Pancreas (tissue), 10 donors: ENCODE measurements around the gene DPY19L1. TPM values are rescaled to one million over a fixed set of nuclear protein-coding genes. Genes with fewer than 3 reads are reported as not detected.
"Not testable (repeated sequence)": the region's sequence is repeated elsewhere in the genome, so short reads cannot be mapped to it uniquely, and the experiment has no call there.

Source experiments
- ATAC-seq, 4 donors: fragments of 200-7000 bp; cut with Tn5 transposase; one replicate each; pipeline versions ENCODE4 v1.8.0 to v1.9.1; 2020; ENCODE audit warnings: mild to moderate bottlenecking in 4 of 4, moderate library complexity in 4 of 4
- DNase-seq, 6 donors: peaks; one replicate each; pipeline ENCODE4 v3.0.0-alpha.2; 2020
- FAIRE-seq: peaks from 2 replicates; lab custom pipeline; 2012; peaks lifted over from hg19 to GRCh38; lab: Jason Lieb, UNC
- H3K27ac ChIP-seq, 4 donors: fragments of 200-600 bp; sonication (generic); 1 replicate in 3 of 4; 2 replicates in 1 of 4; pipeline versions ENCODE4 v1.5.0 to v1.8.0; 2020
- H3K27me3 ChIP-seq, 4 donors: fragments of 200-600 bp; one replicate each; pipeline ENCODE4 v1.8.0; 2021
- H3K36me3 ChIP-seq, 3 donors: fragments of 200-600 bp; sonication (generic) in 1 of 3; one replicate each; pipeline versions ENCODE4 v1.5.0 to v1.8.0; 2020 to 2021
- H3K4me1 ChIP-seq, 3 donors: fragments of 200-600 bp; one replicate each; pipeline ENCODE4 v1.8.0; 2021
- H3K4me3 ChIP-seq, 4 donors: fragments of 200-600 bp; sonication (generic) in 2 of 4; one replicate each; pipeline versions ENCODE4 v1.5.0 to v1.8.0; 2020 to 2021
- H3K9me3 ChIP-seq, 4 donors: fragments of 200-600 bp; one replicate each; pipeline ENCODE4 v1.8.0; 2021
- CTCF ChIP-seq, 4 donors: fragments of 200-600 bp; sonication (generic) in 3 of 4; IDR thresholded peaks; one replicate each; pipeline versions ENCODE4 v1.5.0 to v1.8.0; 2021; ENCODE audit warnings: antibody characterized with exemption in 4 of 4
- WGBS, 2 donors: extraction: QIAGEN DNeasy Blood & Tissue Kit; methylation state at CpG; one replicate each; pipeline ENCODE4 v1.1.7; 2013; 5-methylcytosine and 5-hydroxymethylcytosine counted together
- intact Hi-C, 3 donors: fragments of 100-400 bp; cut with DNase I; formaldehyde crosslinking; loops; one replicate each; pipeline versions ENCODE4 v1.11.1 to v1.14.2; 2022
- microRNA-seq, 2 donors: library from miRNA; unstranded; fragments of <30 nt; microRNA quantifications; one replicate each; pipeline versions ENCODE4 to v1.1.0, GENCODE V29; 2019 to 2020
- polyA plus RNA-seq, 2 donors: library from polyadenylated mRNA; stranded (reverse); fragments of 200-250 nt; gene quantifications; one replicate each; pipeline ENCODE4 v1.2.3, GENCODE V29; 2013
- total RNA-seq, 6 donors: library from RNA; stranded (reverse); fragmentation: NEBNext Ultra II Directional in 4 of 6; extraction: Animal tissue kit (Norgen Biotek cat#: 25700) in 4 of 6; gene quantifications; one replicate each; pipeline versions ENCODE4 v1.2.1 to v1.2.4, GENCODE V29; 2021 to 2023
- donor health status: healthy with polysubstance abuse.
- donor health status: DM: no; HTN: no; CAD: no; lungs with moderate emphysema.
- donor health status: DM: no; HTN: no; CAD: no.
- donor health status: control.
- donor health status: control.
- donor health status: Bipolar disorder and iron deficiency.
- donor health status: DM: yes; HTN: yes; CAD: no.
- donor health status: DM: no; HTN: no; CAD: no.
- donor health status: DM: no; HTN: no; CAD: no.
- donor health status: DM: yes; HTN: yes; CAD: no.

Gene DPY19L1
- total and polyA plus RNA-seq, 8 donors: 1.6 to 12.9 (median 5.7) TPM

GRCh38 chr7:34879871-34880270 lies 157.4 kb downstream of the DPY19L1 start:
- FAIRE-seq: no peak

GRCh38 chr7:34878944-34879735 lies 158.1 kb downstream of the DPY19L1 start:
- not testable (repeated sequence) for FAIRE-seq

More at GRCh38 chr7:34879871-34880270, 157.4 kb downstream of the DPY19L1 start:
- 43 to 52% methylated on average over 2 of the region's 2 CpGs for WGBS, 2 donors
- ATAC-seq (no peak), DNase-seq (no peak)
- H3K4me3 ChIP-seq: no peak overlapping the region
- H3K36me3 ChIP-seq: no peaks in the 10 kb centered on the region
- no peaks in the 10 kb centered on the region for H3K9me3 ChIP-seq
- no peaks in the 10 kb centered on the region for H3K27me3 ChIP-seq
- TF ChIP-seq CTCF (IDR thresholded peaks at IDR 0.05): no peak
- H3K27ac ChIP-seq: no peak overlapping the region
- no peaks in the 10 kb centered on the region for H3K4me1 ChIP-seq
- intact Hi-C loops: no loop called here

More at GRCh38 chr7:34878944-34879735, 158.1 kb downstream of the DPY19L1 start:
- H3K36me3 ChIP-seq, H3K4me1 ChIP-seq, H3K9me3 ChIP-seq, intact Hi-C loops, H3K27ac ChIP-seq, H3K4me3 ChIP-seq, H3K27me3 ChIP-seq, DNase-seq, ATAC-seq: not testable (repeated sequence)
- 63 to 69% methylated on average over 8 of the region's 8 CpGs for WGBS, 2 donors

Small RNA genes within 50 kb of the gene (microRNA-seq; reads per million reads assigned to microRNA genes)
- gene MIR548N: 0 to 2.1 reads per million in 2 donors

Other genes with a start within 250 kb of the DPY19L1 start
- gene TBX20, start 216.6 kb upstream of the DPY19L1 start, total RNA-seq: not detected
- gene TBX20, start 216.6 kb upstream of the DPY19L1 start, polyA plus RNA-seq: not detected